HPDE6-E6E7 (cell line): ENCODE results near the gene DPF1.

ENCODE experiments used
- DNase-seq: peaks from one replicate; pipeline ENCODE4 v3.0.0; 2011; ENCODE audit warnings: missing footprints; ENCODE audit errors: extremely low spot score

The DPF1 gene

DNA sequence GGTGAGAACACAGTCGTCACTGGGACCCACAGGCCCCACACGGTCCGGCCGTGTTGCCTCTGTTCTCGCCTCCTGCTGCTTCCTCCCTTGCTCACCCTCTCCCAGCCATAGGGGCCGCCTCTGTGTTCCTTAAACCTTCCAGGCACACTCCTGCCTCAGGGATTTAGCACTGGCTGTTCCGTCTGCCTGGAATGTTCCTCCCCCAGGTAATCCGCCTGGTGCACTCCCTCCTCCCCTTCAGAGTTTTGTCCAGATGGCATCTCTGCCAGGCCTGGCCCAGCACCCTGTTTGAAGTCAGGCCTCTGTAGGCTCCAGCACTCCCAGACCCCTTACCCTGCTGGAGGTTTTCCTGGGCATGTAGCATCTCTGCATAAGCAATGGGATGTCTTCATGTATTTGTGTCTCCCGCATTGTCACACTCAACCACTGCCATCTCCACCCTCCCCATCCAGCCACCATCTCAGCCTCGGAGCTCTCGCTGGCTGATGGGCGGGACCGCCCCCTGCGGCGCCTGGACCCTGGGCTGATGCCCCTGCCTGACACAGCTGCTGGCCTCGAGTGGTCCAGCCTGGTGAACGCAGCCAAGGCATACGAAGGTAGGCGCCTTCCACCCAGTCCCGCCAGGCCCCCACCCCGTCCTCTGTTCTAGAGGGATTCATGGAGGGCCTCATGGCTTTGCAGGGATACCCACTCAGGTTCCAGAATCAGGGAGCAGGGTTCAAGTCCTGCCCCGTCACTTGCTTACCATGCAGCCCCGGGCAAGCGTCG, 25.9 kb downstream of the DPF1 start:
- no peak for DNase-seq

DNA sequence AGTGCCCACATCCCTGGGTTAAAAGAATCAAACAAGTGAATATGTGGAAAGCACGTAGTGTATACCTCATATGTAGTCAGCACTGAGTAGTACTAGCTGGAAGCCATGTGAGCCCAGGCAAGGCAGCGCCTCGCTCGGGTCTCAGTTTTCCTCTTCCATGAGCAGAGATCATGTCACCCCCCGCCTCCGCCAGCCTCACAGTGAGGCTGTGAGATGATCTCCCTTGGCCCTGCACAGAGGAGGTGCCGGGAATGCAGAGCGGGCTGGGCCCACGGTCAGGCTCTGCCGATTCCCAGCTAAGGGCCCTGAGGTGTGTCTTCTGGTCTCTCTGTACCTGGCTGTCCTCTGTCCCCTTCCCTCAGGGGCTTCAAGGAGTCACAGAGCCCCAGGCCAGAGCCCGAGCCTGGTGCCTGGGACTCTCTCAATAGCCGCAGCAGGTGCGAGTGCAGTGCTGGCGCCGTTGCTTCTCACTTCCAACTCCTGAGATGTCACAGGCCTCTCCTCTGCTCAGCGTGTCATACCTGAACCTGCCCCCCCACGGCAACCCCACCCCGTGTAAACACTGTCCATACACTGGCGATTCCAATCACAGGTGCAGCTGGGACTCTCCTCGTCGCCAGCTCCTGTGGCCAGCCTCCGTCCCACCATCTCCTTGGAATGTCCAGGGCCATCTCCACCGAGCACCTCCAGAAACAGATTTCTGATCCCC, 26.9 kb downstream of the DPF1 start:
- DNase-seq: no peak

DNA sequence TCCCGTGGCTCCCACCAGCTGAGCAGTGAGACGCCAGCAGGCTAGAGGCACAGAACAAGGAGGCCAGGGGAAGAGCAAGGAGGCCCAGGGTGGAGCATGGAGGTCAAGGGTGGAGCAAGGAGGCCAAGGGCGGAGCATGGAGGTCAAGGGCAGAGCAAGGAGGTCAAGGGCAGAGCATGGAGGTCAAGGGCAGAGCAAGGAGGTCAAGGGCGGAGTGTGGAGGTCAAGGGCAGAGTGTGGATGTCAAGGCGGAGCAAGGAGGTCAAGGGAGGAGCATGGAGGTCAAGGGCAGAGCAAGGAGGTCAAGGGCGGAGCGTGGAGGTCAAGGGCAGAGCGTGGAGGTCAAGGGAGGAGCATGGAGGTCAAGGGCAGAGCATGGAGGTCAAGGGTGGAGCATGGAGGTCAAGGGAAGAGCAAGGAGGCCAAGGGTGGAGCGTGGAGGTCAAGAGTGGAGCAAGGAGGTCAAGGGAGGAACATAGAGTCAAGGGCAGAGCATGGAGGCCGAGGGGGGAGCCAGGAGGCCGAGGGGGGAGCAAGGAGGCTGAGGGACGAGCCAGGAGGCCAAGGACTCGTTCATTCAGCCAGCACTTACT, 27.7 kb downstream of the DPF1 start:
- DNase-seq: no peak

DNA sequence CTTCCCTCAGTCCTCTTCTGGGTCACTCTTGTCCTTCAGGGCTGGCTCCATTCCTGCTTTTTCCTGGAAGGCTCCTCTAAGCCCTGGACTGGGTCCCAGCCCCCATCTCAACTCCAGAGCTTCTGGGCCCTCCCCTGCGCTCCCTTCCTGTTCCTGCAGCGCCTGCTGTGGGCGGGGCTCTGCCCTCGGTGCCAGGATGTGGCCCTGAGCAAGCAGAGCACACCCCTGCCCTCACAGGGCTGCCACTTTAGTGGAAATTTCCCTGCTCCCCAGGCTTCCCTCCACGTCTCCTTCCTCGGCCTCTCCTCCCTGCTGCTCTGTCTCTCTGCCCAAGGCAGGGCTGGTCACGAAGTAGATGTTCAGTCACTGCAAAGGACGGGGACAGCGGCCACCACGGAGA, 28.8 kb downstream of the DPF1 start:
- DNase-seq: no peak

DNA sequence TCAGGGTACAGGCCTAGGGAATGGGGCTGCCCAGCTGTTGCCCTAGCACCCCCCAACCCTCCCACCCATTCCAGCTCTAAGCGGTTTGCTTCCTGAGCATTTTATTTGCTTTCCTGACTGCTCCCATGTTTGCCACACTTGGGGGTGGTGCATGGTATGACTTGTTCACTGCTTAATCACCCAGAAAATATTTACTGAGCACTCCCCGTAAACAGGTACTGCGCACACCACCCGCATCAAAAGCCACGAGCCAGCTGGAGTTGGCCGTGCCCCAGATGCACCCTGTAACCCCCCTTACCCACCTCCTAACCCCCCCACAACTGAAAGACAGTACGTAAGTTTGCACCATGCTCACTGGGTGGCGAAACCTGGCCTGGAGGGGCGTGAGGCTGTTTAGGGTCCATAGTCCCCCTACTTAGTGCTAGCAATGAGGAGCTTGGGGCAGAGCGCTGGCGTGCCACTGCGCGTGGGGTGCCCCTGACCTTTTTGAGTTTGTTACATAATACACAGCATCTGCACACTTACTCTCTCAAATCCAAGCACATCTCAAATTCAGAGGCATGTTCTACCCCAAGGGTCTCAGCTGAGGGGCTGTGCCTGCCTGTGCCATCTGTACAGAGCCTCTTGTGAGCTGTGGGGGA, 29.8 kb downstream of the DPF1 start:
- no peak for DNase-seq

GRCh38 chr19:38193445-38193844, 30.6 kb downstream of the DPF1 start:
- DNase-seq: no peak

DNA sequence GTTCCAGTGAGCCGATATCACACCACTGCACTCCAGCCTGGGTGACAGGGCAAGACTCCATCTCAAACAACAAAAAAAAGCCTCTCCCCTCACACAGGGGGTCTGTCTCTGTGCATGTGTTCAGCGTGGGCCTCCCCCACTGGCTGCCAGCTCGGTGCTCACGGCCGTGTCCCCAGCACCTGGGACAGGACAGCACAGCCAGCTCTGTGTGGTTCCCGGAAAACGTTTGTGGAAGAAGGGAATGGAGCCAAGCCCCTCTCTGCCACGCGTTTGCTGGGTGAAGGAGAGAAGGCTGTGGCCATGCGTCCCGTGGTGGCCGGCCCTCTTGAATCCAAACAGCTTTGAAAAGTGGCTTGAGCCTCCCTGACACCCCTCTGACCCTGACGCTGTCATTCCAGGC, 32.3 kb downstream of the DPF1 start:
- no peak for DNase-seq

GRCh38 chr19:38190793-38191192, 33.2 kb downstream of the DPF1 start:
- DNase-seq: no peak

- no peak for DNase-seq
These were observed 34.0 kb downstream of the DPF1 start for GRCh38 chr19:38190061-38190460.

- no peak for DNase-seq
These were observed 38.5 kb downstream of the DPF1 start for GRCh38 chr19:38185562-38185961.

DNA sequence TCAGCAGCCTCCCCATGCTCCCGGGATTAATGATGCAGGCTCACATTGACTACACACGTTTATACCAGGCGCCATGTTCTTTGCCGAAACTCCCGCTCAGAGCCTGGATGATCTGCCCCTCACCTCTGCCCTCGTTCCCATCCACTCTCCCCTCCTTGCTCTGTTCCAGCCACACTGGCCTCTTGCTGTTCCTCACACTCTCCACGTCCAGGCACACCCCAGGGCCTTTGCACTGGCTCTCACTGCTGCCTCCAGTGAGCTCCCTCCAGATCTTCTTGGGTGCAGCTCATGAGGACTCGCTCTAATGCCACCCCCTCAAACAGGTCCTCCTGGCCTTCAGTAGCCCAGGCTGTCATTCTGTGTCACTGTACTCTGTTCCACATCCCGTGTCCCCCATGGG, 39.2 kb downstream of the DPF1 start:
- DNase-seq: no peak

- DNase-seq: no peak
These were observed 40.6 kb downstream of the DPF1 start for GRCh38 chr19:38183251-38183897.

- DNase-seq: no peak
These were observed 41.3 kb downstream of the DPF1 start for GRCh38 chr19:38182536-38183210.

GRCh38 chr19:38180071-38180470, 44.0 kb downstream of the DPF1 start:
- no peak for DNase-seq

- no peak for DNase-seq
These were observed 48.6 kb downstream of the DPF1 start for GRCh38 chr19:38175422-38175821.

DNA sequence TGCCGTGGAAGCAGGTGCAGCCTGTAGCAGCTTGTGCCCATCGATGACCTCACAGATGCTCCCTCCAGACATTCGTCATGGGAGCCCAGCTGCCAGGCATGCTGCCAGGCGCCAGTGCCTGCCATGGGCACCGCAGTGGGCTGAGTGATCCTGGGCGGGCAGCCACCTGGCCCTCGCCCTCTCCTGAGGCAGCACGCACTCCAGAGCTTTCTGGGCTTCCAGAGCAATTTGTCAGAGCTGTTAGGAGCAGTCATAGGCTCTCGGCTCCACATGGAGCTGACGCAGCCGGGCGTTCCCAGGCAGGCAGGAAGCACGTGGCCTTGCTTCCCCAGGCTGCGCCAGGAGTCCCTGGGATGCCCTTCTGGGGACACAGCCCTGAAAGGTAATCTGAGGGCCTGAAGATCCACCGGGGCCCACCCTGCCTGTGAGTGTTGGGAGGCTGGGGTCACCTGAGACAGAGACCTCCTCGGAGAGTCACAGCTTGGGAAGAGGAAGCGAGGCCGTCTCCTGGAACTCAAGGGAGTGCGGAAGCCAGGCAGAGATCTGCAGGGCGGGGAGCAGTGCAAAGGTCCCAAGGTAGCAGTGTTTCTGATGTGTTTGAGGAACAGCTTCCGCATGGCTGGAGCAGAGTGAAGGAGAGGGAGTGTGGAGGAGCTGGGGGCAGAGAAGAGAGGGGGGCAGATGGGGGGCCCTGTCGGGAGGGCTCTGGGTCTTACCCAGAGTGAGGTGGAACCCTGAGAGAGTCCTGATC, 50.6 kb downstream of the DPF1 start:
- DNase-seq: peak; percentile 99

DNA sequence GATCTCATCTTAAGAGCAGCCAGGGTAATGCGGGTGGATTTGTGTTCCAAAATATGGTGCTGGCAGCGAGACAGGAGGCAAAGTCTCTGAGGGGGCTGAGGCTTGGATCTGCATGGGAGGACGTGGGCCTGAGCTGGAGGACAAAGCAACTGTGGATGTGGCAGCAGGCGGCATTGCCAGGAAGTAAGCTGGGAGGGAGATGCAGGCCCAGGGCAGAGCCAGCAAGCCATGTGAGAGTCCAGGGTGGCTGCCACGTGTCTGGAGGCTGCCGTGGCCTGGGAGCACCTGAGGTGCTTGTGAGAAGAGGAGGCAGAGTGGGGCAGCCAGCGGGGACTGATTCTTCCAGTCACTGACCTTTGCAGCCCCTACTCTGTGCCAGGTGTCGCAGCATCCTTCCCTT, 52.0 kb downstream of the DPF1 start:
- DNase-seq: no peak

- no peak for DNase-seq
These were observed 53.7 kb downstream of the DPF1 start for GRCh38 chr19:38170334-38170733.

DNA sequence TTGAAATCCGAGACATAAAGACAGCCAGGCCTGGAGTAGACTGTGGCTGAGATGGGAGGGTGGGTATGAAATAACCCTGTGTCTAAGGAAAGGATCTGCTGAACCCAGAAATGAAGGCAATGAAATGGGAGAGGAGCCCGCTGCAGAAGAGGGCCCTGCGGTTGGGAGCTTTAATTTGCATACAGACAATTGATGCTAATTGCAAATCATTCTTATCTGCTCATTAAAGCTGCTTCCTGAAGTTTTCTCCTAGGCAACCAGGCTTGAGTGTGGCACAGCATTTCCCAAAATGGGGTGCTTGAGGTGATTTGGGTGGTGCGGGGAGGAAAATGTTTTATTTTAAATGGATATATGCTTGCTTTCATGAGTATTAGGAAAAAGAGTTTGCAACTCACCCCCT, 55.4 kb downstream of the DPF1 start:
- no peak for DNase-seq

GRCh38 chr19:38165335-38165734, 58.7 kb downstream of the DPF1 start:
- DNase-seq: no peak

- DNase-seq: no peak
These were observed 59.5 kb downstream of the DPF1 start for GRCh38 chr19:38164526-38164925.
